Heart left ventricle (tissue), 13 donors: Measurements from ENCODE around the gene MPPED1.

Experiments used
- POLR2A ChIP-seq, 2 donors: fragments of 450-650 bp; IDR thresholded peaks; one replicate each; pipeline ENCODE4 v1.6.1; 2017; ENCODE audit warnings: antibody characterized with exemption in 2 of 2, mild to moderate bottlenecking in 2 of 2, moderate library complexity in 2 of 2
- TF ChIP-seq, protein P1 (sequence below), 12 donors: fragments of 200-600 bp; sonication (generic) in 4 of 12; IDR thresholded peaks; one replicate each; pipeline versions ENCODE4 v1.5.0 to v1.8.0; 2018 to 2022; ENCODE audit warnings: antibody characterized with exemption in 12 of 12, mild to moderate bottlenecking in 5 of 12
- donor health status: ischemic (EF 13 %, LVEDD 7.1; RV severe dilation, severe dysfunction).
- donor health status: DM: no; HTN: yes; CAD: no.
- donor health status: DM: no; HTN: no; CAD: no.
- donor health status: ischemic (EF 25% LVEDD 6.9; RV normal size, moderate dysfunction).
- donor health status: ischemic (EF 25% LVEDD 5.7; RV mildly dilated, moderate dysfunction).
- donor health status: ischemic (EF 35%, LVEDD 5.7; RV mildly dilated, moderate dysfunction).
- donor health status: nonischemic (EF 11% LVEDD 7.7; RV severe dilation, severe dysfunction).
- donor health status: DM: yes; HTN: yes; CAD: no.
- donor health status: PGD.
- donor health status: ischemic (EF 29% LVEDD 5.4; RV normal size, mild dysfunction).
- donor health status: nonischemic (EF 23%, LVEDD 6.1; RV moderate dilation, normal function).

DNA sequence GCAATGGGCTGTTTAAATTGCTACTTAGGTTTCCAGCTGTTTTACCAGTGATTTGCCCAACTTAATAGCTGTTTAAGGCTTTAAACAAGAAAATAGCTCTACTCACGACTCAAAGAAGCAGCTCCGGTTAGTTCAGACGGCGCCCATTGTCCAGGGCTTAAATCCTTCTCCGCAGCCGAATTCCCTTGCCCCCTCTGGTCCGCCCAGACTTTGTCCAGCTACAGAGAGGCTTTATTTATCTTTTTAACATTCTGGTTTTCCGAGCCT lies 47.7 kb upstream of the MPPED1 start:
- TF ChIP-seq, protein P1, sequence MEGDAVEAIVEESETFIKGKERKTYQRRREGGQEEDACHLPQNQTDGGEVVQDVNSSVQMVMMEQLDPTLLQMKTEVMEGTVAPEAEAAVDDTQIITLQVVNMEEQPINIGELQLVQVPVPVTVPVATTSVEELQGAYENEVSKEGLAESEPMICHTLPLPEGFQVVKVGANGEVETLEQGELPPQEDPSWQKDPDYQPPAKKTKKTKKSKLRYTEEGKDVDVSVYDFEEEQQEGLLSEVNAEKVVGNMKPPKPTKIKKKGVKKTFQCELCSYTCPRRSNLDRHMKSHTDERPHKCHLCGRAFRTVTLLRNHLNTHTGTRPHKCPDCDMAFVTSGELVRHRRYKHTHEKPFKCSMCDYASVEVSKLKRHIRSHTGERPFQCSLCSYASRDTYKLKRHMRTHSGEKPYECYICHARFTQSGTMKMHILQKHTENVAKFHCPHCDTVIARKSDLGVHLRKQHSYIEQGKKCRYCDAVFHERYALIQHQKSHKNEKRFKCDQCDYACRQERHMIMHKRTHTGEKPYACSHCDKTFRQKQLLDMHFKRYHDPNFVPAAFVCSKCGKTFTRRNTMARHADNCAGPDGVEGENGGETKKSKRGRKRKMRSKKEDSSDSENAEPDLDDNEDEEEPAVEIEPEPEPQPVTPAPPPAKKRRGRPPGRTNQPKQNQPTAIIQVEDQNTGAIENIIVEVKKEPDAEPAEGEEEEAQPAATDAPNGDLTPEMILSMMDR (IDR thresholded peaks at IDR 0.05) = no peak
- TF ChIP-seq POLR2A (IDR thresholded peaks at IDR 0.05) = no peak
